ENCODE data around the gene SLC24A3. TPM values are rescaled to one million over a fixed set of nuclear protein-coding genes. Genes with fewer than 3 reads are reported as not detected.

SLC24A3 gene
- total RNA-seq, 1 donor from 2014 or later: 0.08 TPM

DNA sequence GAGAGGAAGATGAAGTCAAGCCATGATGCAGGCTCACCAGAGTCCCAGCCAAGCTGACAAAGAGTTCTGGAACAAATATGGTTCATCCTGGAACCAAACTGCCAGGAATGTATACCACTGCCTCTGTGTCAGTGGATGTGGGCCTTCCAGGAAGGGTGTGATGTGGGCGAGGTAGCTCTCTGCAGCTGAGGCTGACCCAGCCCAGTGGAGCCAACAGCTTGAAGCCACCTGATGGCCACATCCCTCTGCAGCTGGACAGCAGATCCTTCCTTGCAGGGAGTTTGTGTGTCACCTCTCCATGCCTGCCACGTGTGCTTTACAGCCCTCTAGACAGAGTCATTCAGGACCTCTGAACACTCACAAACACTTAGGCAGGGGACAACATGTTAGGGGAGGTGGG is 403.6 kb downstream of the SLC24A3 start:
- no peaks in the 10 kb centered on the region for H3K36me3 ChIP-seq (ENCODE audit: control insufficient read depth, insufficient read depth, low read length)
- no peak for DNase-seq (ENCODE audit: low read depth)
- TF ChIP-seq CTCF (IDR thresholded peaks at IDR 0.05; ENCODE audit: insufficient read depth, low read length, poor library complexity, severe bottlenecking): no peak
- no peak overlapping the region for H3K4me3 ChIP-seq (ENCODE audit: low read depth, low read length)
- no peaks in the 10 kb centered on the region for H3K27me3 ChIP-seq (ENCODE audit: control insufficient read depth, insufficient read depth, low read length)

GRCh38 chr20:19616620-19617019 is 404.2 kb downstream of the SLC24A3 start:
- H3K36me3 ChIP-seq (ENCODE audit: control insufficient read depth, insufficient read depth, low read length): no peaks in the 10 kb centered on the region
- H3K4me3 ChIP-seq (ENCODE audit: low read depth, low read length): no peak overlapping the region
- DNase-seq (ENCODE audit: low read depth): no peak
- H3K27me3 ChIP-seq (ENCODE audit: control insufficient read depth, insufficient read depth, low read length): no peaks in the 10 kb centered on the region
- TF ChIP-seq CTCF (IDR thresholded peaks at IDR 0.05; ENCODE audit: insufficient read depth, low read length, poor library complexity, severe bottlenecking): no peak

DNA sequence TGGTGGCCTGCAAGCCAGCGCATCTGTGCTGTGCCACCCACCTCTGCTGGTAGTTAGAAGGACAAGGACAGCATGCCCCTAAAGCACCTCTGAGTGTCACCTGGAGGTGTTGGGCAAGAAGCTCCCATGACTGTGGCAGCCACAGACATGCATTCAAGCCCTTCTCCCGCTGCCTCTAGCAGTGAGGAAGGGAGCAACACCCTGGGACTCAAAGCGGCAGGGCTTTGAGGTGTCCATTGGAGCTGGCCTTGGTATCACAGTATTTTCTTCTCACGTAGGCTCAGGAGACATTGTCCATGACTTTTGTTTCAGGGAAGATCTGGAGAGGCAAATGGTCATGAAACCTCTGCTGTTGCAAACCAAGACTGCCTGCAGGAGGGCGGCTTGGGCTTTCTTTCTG is 404.8 kb downstream of the SLC24A3 start:
- H3K4me3 ChIP-seq (ENCODE audit: low read depth, low read length): no peak overlapping the region
- no peak for DNase-seq (ENCODE audit: low read depth)
- no peak for TF ChIP-seq CTCF (IDR thresholded peaks at IDR 0.05; ENCODE audit: insufficient read depth, low read length, poor library complexity, severe bottlenecking)
- no peaks in the 10 kb centered on the region for H3K36me3 ChIP-seq (ENCODE audit: control insufficient read depth, insufficient read depth, low read length)
- H3K27me3 ChIP-seq (ENCODE audit: control insufficient read depth, insufficient read depth, low read length): no peaks in the 10 kb centered on the region

GRCh38 chr20:19618711-19619110 is 406.3 kb downstream of the SLC24A3 start:
- no peak for DNase-seq (ENCODE audit: low read depth)
- no peaks in the 10 kb centered on the region for H3K36me3 ChIP-seq (ENCODE audit: control insufficient read depth, insufficient read depth, low read length)
- TF ChIP-seq CTCF (IDR thresholded peaks at IDR 0.05; ENCODE audit: insufficient read depth, low read length, poor library complexity, severe bottlenecking): no peak
- H3K27me3 ChIP-seq (ENCODE audit: control insufficient read depth, insufficient read depth, low read length): no peaks in the 10 kb centered on the region
- no peak overlapping the region for H3K4me3 ChIP-seq (ENCODE audit: low read depth, low read length)

DNA sequence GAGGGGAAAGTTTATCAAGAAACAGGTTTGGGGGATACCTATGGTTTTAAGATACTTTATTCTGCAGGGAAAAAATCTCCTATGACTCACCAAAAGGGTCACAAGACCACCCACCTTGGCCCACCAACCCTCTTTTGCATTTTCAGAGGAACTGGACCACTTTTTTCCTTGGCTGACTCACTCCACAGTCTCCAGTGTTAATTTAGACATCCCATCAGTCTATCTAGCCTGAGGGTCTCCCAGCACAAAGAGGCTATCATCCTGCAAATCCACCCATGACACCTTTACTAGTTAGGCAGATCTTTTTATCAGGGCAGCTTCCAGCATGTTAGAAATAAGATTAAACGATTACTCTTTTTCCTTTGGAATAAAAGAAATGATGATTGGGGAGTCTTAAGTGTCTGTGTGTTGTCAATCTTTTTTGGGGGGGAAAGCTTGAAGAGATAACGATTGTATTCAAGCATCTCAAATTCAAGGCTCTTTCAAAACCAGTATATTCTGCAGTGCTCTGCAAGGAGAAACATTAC is 407.5 kb downstream of the SLC24A3 start:
- no peak for DNase-seq (ENCODE audit: low read depth)
- no peak overlapping the region for H3K4me3 ChIP-seq (ENCODE audit: low read depth, low read length)
- no peak for TF ChIP-seq CTCF (IDR thresholded peaks at IDR 0.05; ENCODE audit: insufficient read depth, low read length, poor library complexity, severe bottlenecking)
- no peaks in the 10 kb centered on the region for H3K36me3 ChIP-seq (ENCODE audit: control insufficient read depth, insufficient read depth, low read length)
- no peaks in the 10 kb centered on the region for H3K27me3 ChIP-seq (ENCODE audit: control insufficient read depth, insufficient read depth, low read length)

- no peak overlapping the region for H3K4me3 ChIP-seq (ENCODE audit: low read depth, low read length)
- no peaks in the 10 kb centered on the region for H3K36me3 ChIP-seq (ENCODE audit: control insufficient read depth, insufficient read depth, low read length)
- DNase-seq (ENCODE audit: low read depth): no peak
- H3K27me3 ChIP-seq (ENCODE audit: control insufficient read depth, insufficient read depth, low read length): no peaks in the 10 kb centered on the region
- TF ChIP-seq CTCF (IDR thresholded peaks at IDR 0.05; ENCODE audit: insufficient read depth, low read length, poor library complexity, severe bottlenecking): no peak
Measured at GRCh38 chr20:19620446-19620845, 408.0 kb downstream of the SLC24A3 start.
